ENCODE data around the gene TOP1.

TOP1 gene

DNA sequence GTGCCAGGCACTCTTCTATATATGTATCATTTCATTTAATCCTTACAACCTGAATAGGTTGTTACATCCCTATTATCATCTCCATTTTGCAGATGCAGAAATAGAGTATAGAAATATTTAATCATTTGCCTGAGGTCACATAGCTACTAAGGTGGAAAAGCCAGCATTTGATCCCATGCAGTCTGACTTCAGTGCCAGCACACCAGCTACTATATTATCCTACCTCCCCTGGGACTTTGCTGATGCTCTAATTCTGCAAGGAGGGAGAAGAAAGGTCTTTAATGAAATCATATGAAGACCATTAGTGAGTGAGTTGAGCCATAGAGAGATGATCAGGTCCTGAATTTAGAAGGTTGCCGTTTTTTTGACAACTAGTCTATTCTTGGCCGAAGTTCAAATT is 53.7 kb downstream of the TOP1 start:
- no peak for ATAC-seq
- H3K27me3 Mint-ChIP-seq, result no peaks in the 10 kb centered on the region
- no peak for DNase-seq
- H3K4me1 Mint-ChIP-seq, result peaks cover 28% of the 10 kb centered on the region
- no peak overlapping the region for H3K4me3 Mint-ChIP-seq
- H3K9me3 Mint-ChIP-seq, result no peaks in the 10 kb centered on the region
- no peak overlapping the region for H3K27ac Mint-ChIP-seq

DNA sequence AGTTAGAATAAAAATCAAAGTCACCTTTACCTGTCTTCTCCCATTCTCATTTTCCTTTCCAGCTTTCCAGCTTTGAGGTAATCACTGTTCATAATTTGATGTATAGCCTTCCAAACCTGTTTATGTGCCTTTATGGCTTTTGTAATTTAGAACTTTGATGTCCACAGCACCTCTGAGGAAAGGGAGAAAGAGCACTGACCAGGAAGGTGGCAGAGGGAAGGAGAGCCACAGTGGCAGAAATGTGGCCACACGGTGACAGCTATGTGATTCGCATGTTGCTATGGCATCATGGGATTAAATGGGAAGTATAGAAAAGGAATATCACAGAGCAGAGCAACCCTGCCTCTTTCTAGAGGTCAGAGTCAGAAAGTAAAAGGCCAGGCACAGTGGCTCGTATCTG is 57.0 kb downstream of the TOP1 start:
- no peaks in the 10 kb centered on the region for H3K9me3 Mint-ChIP-seq
- no peak overlapping the region for H3K4me3 Mint-ChIP-seq
- peaks cover 15% of the 10 kb centered on the region for H3K4me1 Mint-ChIP-seq
- no peaks in the 10 kb centered on the region for H3K27me3 Mint-ChIP-seq
- ATAC-seq, result no peak
- no peak for DNase-seq
- H3K27ac Mint-ChIP-seq, result no peak overlapping the region

DNA sequence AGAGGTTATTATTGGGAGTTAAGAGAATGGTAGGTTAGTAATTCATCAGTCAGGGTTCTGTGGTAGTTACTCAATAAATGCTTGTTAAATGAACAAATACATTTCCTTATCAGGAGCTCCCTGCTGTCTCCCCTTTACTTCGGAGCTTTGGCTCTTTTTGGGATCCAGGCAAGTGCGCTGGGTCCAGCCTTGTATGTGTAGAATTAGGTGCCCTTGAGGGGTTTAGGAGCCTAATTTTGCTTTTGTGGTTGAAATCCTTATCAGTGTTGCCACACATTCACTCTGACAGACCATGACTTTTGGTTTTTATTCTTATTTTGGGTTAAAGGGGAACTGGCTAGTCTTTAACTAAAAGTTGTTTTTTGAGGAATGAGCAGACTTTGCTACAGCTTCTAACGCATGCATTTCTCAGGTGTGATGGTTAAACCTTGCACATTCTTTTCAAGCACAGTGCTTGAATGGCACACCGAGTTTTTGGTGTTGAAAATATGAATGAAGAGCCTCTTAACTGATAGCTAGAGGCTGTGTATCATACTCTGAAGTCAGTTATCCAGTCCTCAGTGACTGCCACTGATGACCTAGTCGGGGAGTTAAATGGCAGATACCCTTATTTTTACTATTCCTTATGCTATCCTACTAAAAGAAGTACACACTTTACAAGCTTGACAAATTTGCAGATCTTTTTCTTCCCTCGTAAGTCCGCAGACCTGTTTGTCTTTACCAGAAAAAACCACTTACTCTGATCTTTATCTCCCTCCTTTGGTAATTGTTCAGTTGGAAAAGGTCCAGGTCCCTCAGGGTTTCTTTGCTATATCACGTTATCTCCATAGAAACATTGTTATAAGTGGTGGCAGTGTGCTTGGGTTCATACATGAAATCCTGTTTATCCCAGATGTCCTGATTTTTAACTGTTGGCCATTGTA is 58.0 kb downstream of the TOP1 start:
- H3K27me3 Mint-ChIP-seq, result no peaks in the 10 kb centered on the region
- no peak for ATAC-seq

DNA sequence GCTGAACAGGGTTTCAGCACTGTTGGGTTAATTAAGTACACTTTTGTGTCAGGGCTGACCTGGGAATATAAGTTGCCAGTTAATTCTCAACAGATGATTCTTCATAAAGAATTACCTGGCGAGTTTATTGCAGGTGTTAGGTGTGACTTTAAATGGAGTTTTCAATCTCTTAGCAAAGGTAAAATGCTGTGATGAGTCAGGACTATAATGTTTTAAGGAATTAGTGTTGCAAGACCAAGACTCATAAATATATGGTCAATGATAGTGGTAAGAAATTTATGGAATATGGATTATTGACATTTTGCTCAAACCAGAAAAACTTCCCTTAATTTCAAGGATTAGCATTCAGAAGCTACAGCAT is 58.7 kb downstream of the TOP1 start:
- H3K27me3 Mint-ChIP-seq, result no peaks in the 10 kb centered on the region
- peaks cover 11% of the 10 kb centered on the region for H3K4me1 Mint-ChIP-seq
- H3K27ac Mint-ChIP-seq, result no peak overlapping the region

More for the DNA sequence above, 58.0 kb downstream of the TOP1 start:
- Mint-ChIP-seq H3K9me3 (no peaks in the 10 kb centered on the region), H3K4me1 (peaks cover 11% of the 10 kb centered on the region), H3K4me3 (no peak overlapping the region), H3K27ac (no peak overlapping the region)
- no peak for DNase-seq

DNA sequence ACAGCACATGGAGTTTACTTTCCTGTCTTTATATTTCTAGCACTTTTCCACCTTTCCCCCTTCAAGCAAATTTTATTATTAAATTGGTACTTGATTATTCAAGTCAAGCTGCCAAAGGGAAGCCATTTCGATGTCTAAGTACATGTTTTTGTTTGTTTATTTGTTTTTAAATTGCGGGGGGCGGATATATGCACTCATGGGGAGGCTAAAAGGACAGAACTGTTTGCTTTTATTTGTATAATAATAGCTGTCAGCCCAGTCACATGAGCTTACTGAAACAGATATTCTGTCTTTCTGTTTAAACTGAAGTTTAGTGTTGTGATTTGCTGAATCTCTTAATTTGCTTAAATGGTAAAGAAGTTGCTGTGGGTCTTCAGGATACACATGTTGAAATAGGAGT is 59.2 kb downstream of the TOP1 start:
- H3K27me3 Mint-ChIP-seq, result no peaks in the 10 kb centered on the region

More for the DNA sequence above, 58.7 kb downstream of the TOP1 start:
- no peak for ATAC-seq
- no peak for DNase-seq
- no peak overlapping the region for H3K4me3 Mint-ChIP-seq
- no peaks in the 10 kb centered on the region for H3K9me3 Mint-ChIP-seq

DNA sequence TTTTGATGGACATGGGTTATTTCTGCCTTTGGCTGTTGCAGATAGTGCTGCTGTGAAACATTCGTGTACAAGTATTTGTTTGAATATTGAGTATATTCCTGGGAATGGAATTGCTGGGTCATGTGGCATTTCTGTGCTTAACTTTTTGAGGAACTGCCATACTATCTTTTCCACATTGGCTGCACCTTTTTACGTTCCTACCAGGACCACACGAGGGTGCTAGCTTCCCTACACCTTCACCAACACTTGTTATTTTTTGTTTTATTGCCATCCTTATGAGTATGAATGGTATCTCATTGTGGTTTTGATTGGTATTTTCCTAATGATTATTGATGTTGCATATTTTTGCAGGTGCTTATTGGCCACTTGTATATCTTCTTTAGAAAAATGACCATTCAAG is 60.9 kb downstream of the TOP1 start:
- DNase-seq (no peak), ATAC-seq (no peak)
- H3K27ac Mint-ChIP-seq, result no peak overlapping the region
- H3K27me3 Mint-ChIP-seq, result no peaks in the 10 kb centered on the region
- H3K9me3 Mint-ChIP-seq, result no peaks in the 10 kb centered on the region
- H3K4me3 Mint-ChIP-seq, result no peak overlapping the region
- H3K4me1 Mint-ChIP-seq, result peaks cover 11% of the 10 kb centered on the region

More for the DNA sequence above, 59.2 kb downstream of the TOP1 start:
- no peaks in the 10 kb centered on the region for H3K9me3 Mint-ChIP-seq
- DNase-seq (no peak), ATAC-seq (no peak)
- peaks cover 11% of the 10 kb centered on the region for H3K4me1 Mint-ChIP-seq
- H3K27ac Mint-ChIP-seq, result no peak overlapping the region
- no peak overlapping the region for H3K4me3 Mint-ChIP-seq

DNA sequence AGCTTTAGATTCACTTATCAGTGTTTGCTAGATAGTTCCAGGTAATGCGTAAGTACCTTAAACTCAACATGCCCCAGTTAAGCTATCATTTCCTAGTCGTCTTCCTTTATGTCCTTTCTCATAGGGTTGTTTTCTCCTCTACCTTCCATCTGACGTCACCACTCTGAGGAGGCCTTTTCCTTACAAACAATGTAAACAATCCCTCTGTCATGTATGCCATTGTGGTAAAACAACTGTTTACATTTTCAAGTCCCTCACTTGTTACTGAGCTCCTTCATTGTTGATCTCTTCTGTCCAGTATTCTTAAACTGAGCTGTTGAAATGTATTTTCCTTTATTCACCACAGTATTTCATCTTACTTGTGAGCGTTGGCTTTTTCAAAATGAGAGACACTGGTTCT is 63.3 kb downstream of the TOP1 start:
- Mint-ChIP-seq H3K27me3 (no peaks in the 10 kb centered on the region), H3K4me3 (no peak overlapping the region), H3K9me3 (no peaks in the 10 kb centered on the region), H3K27ac (no peak overlapping the region), H3K4me1 (peaks cover 3% of the 10 kb centered on the region)
- DNase-seq (no peak), ATAC-seq (no peak)

DNA sequence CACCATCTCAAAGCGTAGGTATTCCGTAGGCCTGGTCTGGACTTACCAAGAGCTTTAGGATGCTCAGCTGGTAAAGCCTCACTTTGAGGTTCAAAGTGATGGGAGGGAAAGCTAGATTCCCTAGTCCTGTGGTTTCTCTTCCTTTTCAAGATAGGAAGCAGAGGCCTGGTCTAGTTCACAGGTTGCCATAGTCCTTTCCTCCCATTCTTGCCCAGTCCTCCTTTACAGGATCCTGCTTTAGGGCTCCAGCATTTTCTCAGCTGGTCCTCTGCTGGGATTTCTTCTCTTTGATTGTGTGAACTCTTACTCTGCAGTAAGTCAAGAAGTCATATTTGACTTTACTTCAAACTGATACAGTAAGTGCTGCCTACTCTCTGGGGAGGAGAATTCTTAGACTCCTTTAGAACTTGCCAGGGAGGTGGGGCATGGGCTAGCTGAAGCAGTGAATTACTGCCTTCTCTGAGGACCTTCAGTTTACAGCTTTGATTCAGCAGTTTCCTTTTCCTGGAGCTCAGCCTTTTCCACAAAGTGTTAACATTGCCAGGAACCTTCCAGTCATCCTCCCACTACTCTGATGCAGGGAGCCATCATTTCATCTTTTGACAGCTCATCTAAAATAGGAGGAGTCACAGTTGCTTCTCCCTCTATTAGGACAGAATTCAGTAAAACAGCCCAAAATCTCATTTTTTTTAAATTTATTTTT is 65.9 kb downstream of the TOP1 start:
- Mint-ChIP-seq H3K9me3 (no peaks in the 10 kb centered on the region), H3K4me3 (no peak overlapping the region), H3K27ac (no peak overlapping the region), H3K4me1 (no peaks in the 10 kb centered on the region), H3K27me3 (no peaks in the 10 kb centered on the region)
- no peak for ATAC-seq
- DNase-seq, result no peak

DNA sequence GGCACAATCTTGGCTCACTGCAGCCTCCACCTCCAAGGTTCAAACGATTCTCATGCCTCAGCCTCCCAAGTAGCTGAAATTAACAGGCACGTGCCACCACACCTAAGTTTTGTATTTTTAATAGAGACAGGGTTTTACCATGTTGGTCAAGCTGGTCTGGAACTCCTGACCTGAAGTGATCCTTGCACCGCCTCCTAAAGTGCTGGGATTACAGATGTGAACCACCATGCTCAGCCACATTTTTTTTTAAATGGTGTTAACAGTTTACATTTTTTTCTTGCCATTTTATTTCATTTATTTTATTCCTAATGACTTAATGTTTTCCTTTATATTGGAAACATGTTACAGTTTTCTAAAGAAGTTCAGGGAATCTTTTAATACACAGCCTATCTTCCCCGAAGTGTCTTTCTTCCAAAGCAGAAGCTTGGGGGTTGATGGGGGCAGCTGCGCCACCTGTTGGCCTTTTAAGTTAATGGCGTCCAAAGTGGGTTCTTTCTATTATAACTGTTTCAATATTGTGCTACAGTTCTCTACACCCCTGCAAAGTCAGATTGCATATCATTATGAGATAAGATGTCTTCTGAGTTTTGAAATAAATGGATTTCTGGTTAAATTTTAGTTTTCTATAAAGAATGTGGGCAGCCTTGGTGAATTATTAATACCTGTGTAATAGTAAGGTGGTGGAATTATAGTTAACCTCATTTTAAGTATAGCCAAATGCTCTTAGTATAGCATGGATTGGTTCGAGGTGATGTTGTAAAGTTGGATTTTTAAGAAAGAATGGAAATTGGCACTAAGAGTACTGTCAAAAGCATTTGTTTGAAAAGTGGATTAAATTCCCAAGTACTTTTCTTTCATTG is 66.7 kb downstream of the TOP1 start:
- no peaks in the 10 kb centered on the region for H3K27me3 Mint-ChIP-seq
- no peak overlapping the region for H3K27ac Mint-ChIP-seq
- DNase-seq, result peak; percentile 25 to 31
- peak; percentile 55 for ATAC-seq
- no peaks in the 10 kb centered on the region for H3K4me1 Mint-ChIP-seq
- no peaks in the 10 kb centered on the region for H3K9me3 Mint-ChIP-seq
- no peak overlapping the region for H3K4me3 Mint-ChIP-seq

DNA sequence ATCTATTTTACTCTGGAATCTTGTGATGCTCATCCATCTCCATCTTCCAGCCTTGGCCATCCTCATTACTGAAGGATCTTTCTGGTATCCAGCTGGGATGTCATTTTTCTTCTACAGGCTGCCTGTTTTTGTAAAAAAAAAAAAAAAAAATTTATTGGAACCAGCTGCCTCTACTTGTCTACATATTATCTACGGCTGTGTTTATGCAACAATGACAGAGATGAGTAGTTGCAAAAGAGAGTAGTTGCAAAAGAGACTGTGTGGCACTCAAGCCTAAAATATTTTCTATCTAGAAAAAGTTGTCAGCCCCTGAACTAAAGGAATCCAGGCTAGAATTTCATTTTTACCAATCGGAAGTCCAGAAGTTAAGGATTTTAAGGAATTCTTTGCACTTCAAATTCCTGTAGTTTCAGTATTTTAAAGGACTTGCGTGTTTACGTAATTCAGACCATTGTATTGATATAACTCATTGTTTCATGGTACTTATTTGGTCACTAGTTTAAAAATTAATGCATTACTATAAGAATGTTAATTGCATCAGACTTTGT is 70.2 kb downstream of the TOP1 start:
- Mint-ChIP-seq H3K27ac (no peak overlapping the region), H3K9me3 (no peaks in the 10 kb centered on the region), H3K4me1 (no peaks in the 10 kb centered on the region), H3K27me3 (no peaks in the 10 kb centered on the region), H3K4me3 (no peak overlapping the region)
- DNase-seq (no peak), ATAC-seq (no peak)

DNA sequence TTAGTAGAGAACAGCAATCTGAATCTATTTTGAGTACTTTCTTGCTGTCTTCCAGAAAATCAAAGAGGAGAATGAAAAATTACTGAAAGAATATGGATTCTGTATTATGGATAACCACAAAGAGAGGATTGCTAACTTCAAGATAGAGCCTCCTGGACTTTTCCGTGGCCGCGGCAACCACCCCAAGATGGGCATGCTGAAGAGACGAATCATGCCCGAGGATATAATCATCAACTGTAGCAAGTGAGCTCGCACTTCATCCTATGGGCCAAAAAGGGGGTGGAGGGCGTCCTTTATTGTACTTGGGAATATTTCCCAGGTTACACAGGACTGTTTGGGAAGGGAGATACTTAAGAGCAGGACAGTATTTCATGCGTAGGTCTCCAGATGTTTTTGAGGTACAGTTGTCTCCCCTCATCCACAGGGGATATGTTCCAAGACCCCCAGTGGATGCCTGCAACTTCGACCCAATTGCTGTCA is 71.4 kb downstream of the TOP1 start:
- Mint-ChIP-seq H3K9me3 (no peaks in the 10 kb centered on the region), H3K27ac (no peak overlapping the region), H3K27me3 (no peaks in the 10 kb centered on the region), H3K4me1 (no peaks in the 10 kb centered on the region), H3K4me3 (no peak overlapping the region)
- ATAC-seq (no peak), DNase-seq (no peak)

DNA sequence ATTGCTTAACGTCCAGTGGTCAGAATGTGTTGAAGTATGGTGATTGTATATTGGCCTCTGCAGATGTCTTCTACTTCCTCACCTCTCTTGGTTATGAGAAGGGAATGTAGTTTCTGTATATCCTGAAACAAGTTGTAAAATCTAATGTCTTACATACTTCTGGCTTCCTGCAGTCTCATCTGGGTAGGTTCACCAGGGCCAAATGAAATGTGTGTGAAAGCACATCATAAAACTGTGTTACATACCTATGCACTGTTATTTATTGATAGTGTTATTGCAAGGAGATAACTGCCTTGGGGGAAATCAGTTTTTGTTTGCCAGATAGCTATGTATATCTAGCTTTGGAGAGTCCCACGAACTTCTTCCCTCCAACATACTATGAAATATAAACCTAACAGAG is 73.0 kb downstream of the TOP1 start:
- ATAC-seq (no peak), DNase-seq (no peak)
- peak overlapping the region in 1 of 2 donors; percentile 62 for H3K27ac Mint-ChIP-seq
- H3K9me3 Mint-ChIP-seq, result no peaks in the 10 kb centered on the region
- no peaks in the 10 kb centered on the region for H3K4me1 Mint-ChIP-seq
- H3K4me3 Mint-ChIP-seq, result no peak overlapping the region
- no peaks in the 10 kb centered on the region for H3K27me3 Mint-ChIP-seq

DNA sequence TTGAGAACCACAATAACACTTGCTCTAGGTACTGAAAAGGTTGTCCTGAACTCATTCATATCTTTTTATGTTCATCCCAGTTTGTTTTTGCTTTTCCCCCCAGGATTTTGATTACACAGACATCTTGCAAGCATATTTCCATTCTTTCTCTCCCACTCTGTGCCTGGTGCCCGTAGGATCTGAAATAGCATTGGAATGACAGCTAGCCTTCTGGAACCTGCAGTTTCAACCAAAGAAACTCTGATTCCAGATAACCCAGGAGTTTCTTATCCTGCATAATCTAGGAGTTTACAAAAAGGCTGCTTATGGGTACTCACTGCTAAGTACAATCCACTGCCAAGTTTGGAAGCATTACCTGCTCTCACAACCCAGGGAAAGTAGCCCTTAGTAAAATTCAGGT is 79.9 kb downstream of the TOP1 start:
- H3K4me3 Mint-ChIP-seq, result no peak overlapping the region
- H3K27me3 Mint-ChIP-seq, result no peaks in the 10 kb centered on the region
- H3K4me1 Mint-ChIP-seq, result no peaks in the 10 kb centered on the region
- no peaks in the 10 kb centered on the region for H3K9me3 Mint-ChIP-seq
- DNase-seq (no peak), ATAC-seq (no peak)
- no peak overlapping the region for H3K27ac Mint-ChIP-seq

DNA sequence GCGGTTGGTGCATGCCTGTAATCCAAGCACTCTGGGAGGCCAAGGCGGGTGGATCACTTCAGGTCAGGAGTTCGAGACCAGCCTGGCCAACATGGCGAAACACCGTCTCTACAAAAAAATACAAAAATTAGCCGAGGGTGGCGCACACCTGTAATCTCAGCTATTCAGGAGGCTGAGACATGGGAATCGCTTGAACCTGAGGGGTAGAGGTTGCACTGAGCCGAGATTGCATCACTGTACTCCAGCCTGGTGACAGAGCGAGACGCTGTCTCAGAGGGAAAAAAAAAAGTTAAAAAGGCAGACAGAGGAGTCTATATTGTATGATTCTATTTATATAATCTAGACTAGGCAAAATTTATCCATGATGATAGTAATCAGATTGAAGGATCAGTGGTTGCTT is 81.4 kb downstream of the TOP1 start:
- no peak overlapping the region for H3K4me3 Mint-ChIP-seq
- no peaks in the 10 kb centered on the region for H3K9me3 Mint-ChIP-seq
- no peaks in the 10 kb centered on the region for H3K27me3 Mint-ChIP-seq
- peak overlapping the region in 1 of 2 donors; percentile 27 for H3K27ac Mint-ChIP-seq
- ATAC-seq (no peak), DNase-seq (no peak)
- no peaks in the 10 kb centered on the region for H3K4me1 Mint-ChIP-seq

DNA sequence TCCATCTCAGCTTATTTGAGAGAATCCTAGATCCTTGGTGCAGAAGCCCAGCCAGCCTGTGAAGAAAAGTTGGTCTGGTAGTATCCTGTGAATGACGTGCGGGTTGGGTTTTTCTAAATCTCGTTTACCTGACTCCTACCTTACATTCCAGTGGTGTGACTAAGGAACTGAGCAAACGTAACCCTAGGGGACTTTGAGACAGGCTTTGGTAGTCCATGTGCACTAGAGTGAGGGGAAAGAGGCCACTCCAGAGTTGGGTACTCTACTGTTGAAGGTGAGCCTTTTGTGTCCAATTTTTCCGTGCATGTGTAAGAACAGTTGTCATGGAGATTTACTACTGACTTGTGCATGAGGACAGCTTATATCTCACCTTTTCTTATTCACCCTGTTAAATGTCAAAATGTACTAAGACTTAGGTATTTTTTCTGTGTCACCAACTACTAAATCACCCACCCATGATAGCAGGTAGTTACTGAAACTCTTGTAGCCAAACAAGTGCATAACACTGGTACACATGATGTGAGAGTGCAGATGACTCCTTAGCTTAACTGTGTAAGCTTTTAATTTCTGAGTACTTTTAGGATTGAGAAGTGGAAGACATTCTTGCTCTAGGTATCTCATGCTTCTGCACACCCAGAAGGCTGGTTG is 82.4 kb downstream of the TOP1 start:
- H3K27me3 Mint-ChIP-seq, result no peaks in the 10 kb centered on the region
- no peaks in the 10 kb centered on the region for H3K9me3 Mint-ChIP-seq
- DNase-seq (no peak), ATAC-seq (no peak)
- no peak overlapping the region for H3K27ac Mint-ChIP-seq
- no peak overlapping the region for H3K4me3 Mint-ChIP-seq
- H3K4me1 Mint-ChIP-seq, result no peaks in the 10 kb centered on the region
